Fibroblast of lung (primary cell): ENCODE measurements around the gene CSNK1D. TPM values are rescaled to one million over a fixed set of nuclear protein-coding genes. Genes with fewer than 3 reads are reported as not detected.

Experiments used
- DNase-seq, 2 donors: peaks; one replicate each; pipeline versions ENCODE4 v3.0.0 to v3.0.0-alpha.2; 2010; ENCODE audit warnings: low read depth in 2 of 2
- H2AFZ ChIP-seq: 2 replicates; pipeline ENCODE4 v1.5.1; 2012; ENCODE audit warnings: low read length, control low read depth, inconsistent platforms
- H3K27ac ChIP-seq: 2 replicates; pipeline ENCODE4 v1.5.1; 2011; ENCODE audit warnings: low read length, control low read depth; ENCODE audit not compliant: insufficient read depth
- H3K27me3 ChIP-seq: 2 replicates; pipeline ENCODE4 v1.5.1; 2011; ENCODE audit warnings: mild to moderate bottlenecking, low read length; ENCODE audit not compliant: control insufficient read depth, insufficient read depth
- H3K36me3 ChIP-seq: 2 replicates; pipeline ENCODE4 v1.5.1; 2011; ENCODE audit warnings: low read length; ENCODE audit not compliant: control insufficient read depth, insufficient read depth
- H3K4me1 ChIP-seq: 2 replicates; pipeline ENCODE4 v1.5.1; 2011; ENCODE audit warnings: low read length; ENCODE audit not compliant: control insufficient read depth, insufficient read depth; ENCODE audit errors: extremely low read depth
- H3K4me2 ChIP-seq: 2 replicates; pipeline ENCODE4 v1.5.1; 2011; ENCODE audit warnings: low read length, control low read depth; ENCODE audit not compliant: insufficient read depth; ENCODE audit errors: extremely low read depth
- H3K4me3 ChIP-seq, 4 experiments: fragments of 200-600 bp in 1 of 4; sonication (generic) in 1 of 4; replicated peaks in 1 of 4; 2 replicates each; pipeline ENCODE4 v1.5.1; 2011 to 2016; ENCODE audit warnings: low read length in 4 of 4, low read depth in 3 of 4, mild to moderate bottlenecking in 3 of 4, control low read depth in 2 of 4, inconsistent platforms in 1 of 4, mixed read lengths in 1 of 4; ENCODE audit not compliant: insufficient read depth in 1 of 4; ENCODE audit errors: control extremely low read depth in 1 of 4
- H3K79me2 ChIP-seq: 2 replicates; pipeline ENCODE4 v1.5.1; 2012; ENCODE audit warnings: mild to moderate bottlenecking, low read length, inconsistent platforms; ENCODE audit not compliant: control insufficient read depth, insufficient read depth
- H3K9ac ChIP-seq: 2 replicates; pipeline ENCODE4 v1.5.1; 2011; ENCODE audit warnings: mild to moderate bottlenecking, low read length, control low read depth; ENCODE audit not compliant: insufficient read depth
- H3K9me3 ChIP-seq: 2 replicates; pipeline ENCODE4 v1.5.1; 2012; ENCODE audit warnings: low read depth, low read length; ENCODE audit not compliant: control insufficient read depth, insufficient read depth
- H4K20me1 ChIP-seq: 2 replicates; pipeline ENCODE4 v1.5.1; 2011; ENCODE audit warnings: low read length; ENCODE audit not compliant: control insufficient read depth, insufficient read depth; ENCODE audit errors: extremely low read depth
- CTCF ChIP-seq, 2 donors: IDR thresholded peaks in 1 of 2; conservative IDR thresholded peaks in 1 of 2; 1 replicate in 1 of 2; 2 replicates in 1 of 2; pipeline ENCODE4 v1.5.1; 2011 to 2012; ENCODE audit warnings: low read length in 2 of 2, control low read depth in 1 of 2, inconsistent platforms in 1 of 2, low read depth in 1 of 2, mild to moderate bottlenecking in 1 of 2
- EZH2 ChIP-seq: IDR thresholded peaks from 2 replicates; pipeline ENCODE4 v1.5.1; 2012; ENCODE audit warnings: low read length, control low read depth, mild to moderate bottlenecking; ENCODE audit errors: missing control alignments
- polyA plus RNA-seq, 2 donors: library from polyadenylated mRNA; depleted of rRNA in 1 of 2; stranded (reverse) in 1 of 2; unstranded in 1 of 2; fragments of >200 nt; gene quantifications; 2 replicates each; pipeline ENCODE4 v1.2.1, GENCODE V29; 2011 to 2012; ENCODE audit warnings: missing spikeins in 1 of 2
- total RNA-seq: library from RNA; depleted of rRNA; stranded (reverse); fragments of >200 nt; gene quantifications from 2 replicates; pipeline ENCODE4 v1.2.1, GENCODE V29; 2014

Gene CSNK1D
- total and polyA plus RNA-seq, 2 donors (not counting 1 experiment from before 2014, with no cell fraction given) = 64.9 to 112 TPM

- Histone ChIP-seq H3K4me3 (no peak overlapping the region), H2AFZ (no peak overlapping the region), H3K9ac (no peak overlapping the region), H3K36me3 (no peaks in the 10 kb centered on the region), H3K4me2 (no peak overlapping the region), H3K4me1 (peaks cover 5% of the 10 kb centered on the region), H4K20me1 (no peaks in the 10 kb centered on the region), H3K27ac (no peak overlapping the region), H3K79me2 (no peaks in the 10 kb centered on the region), H3K27me3 (no peaks in the 10 kb centered on the region), H3K9me3 (no peaks in the 10 kb centered on the region)
- TF ChIP-seq EZH2 (no peak), CTCF (conservative IDR thresholded peaks at IDR 0.05 in 1 of 2, IDR thresholded peaks at IDR 0.05 in 1 of 2; ENCODE audit: low read depth in 1 of 2, low read length in 2 of 2) (no peak)
- DNase-seq = no peak
Measured at GRCh38 chr17:82302991-82303943, 29.8 kb upstream of the CSNK1D start.

DNA sequence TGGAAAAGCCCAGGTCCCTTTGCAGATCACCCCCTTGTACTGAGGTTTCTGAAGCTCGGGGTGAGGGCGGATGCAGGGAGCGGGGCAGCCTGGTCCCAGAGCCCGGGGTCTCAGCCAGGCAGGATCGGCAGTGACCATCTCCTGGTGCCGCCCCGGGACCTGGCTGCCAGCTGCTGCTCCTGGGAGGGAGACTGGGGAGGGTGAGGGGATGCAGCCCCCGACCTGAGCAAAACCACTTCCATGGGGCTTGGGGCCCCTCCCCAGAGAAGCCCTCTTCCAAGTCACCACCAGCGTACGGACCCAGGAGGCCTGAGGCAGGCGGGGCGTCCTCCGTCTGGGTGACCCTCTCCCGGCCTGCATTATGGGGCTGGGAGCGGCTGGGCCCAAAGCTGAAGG lies 29.1 kb upstream of the CSNK1D start:
- H3K27ac ChIP-seq = no peak overlapping the region
- no peak overlapping the region for H2AFZ ChIP-seq
- TF ChIP-seq EZH2 (no peak), CTCF (conservative IDR thresholded peaks at IDR 0.05 in 1 of 2, IDR thresholded peaks at IDR 0.05 in 1 of 2; ENCODE audit: low read depth in 1 of 2, low read length in 2 of 2) (no peak)
- H3K4me2 ChIP-seq = no peak overlapping the region
- no peak overlapping the region for H3K9ac ChIP-seq
- H3K27me3 ChIP-seq = no peaks in the 10 kb centered on the region
- H3K36me3 ChIP-seq = no peaks in the 10 kb centered on the region
- no peaks in the 10 kb centered on the region for H3K79me2 ChIP-seq
- DNase-seq = no peak
- no peaks in the 10 kb centered on the region for H4K20me1 ChIP-seq
- no peak overlapping the region for H3K4me3 ChIP-seq
- H3K9me3 ChIP-seq = no peaks in the 10 kb centered on the region
- peaks cover 5% of the 10 kb centered on the region for H3K4me1 ChIP-seq

- DNase-seq = no peak
- Histone ChIP-seq H2AFZ (no peak overlapping the region), H3K4me3 (no peak overlapping the region), H3K79me2 (no peaks in the 10 kb centered on the region), H3K4me2 (no peak overlapping the region), H3K9me3 (no peaks in the 10 kb centered on the region), H3K27ac (no peak overlapping the region), H3K9ac (no peak overlapping the region), H3K27me3 (no peaks in the 10 kb centered on the region), H3K4me1 (peaks cover 9% of the 10 kb centered on the region), H3K36me3 (no peaks in the 10 kb centered on the region), H4K20me1 (no peaks in the 10 kb centered on the region)
- TF ChIP-seq CTCF (conservative IDR thresholded peaks at IDR 0.05 in 1 of 2, IDR thresholded peaks at IDR 0.05 in 1 of 2; ENCODE audit: low read depth in 1 of 2, low read length in 2 of 2) (no peak), EZH2 (no peak)
Measured at GRCh38 chr17:82301916-82302567, 28.5 kb upstream of the CSNK1D start.
